Measurements from ENCODE around the gene TUBB4B. TPM values are rescaled to one million over a fixed set of nuclear protein-coding genes. Genes with fewer than 3 reads are reported as not detected.

Gene TUBB4B
- polyA plus RNA-seq, 2 of the 4 experiments (the other 2 are of a cell fraction), result 256 to 671 TPM

DNA sequence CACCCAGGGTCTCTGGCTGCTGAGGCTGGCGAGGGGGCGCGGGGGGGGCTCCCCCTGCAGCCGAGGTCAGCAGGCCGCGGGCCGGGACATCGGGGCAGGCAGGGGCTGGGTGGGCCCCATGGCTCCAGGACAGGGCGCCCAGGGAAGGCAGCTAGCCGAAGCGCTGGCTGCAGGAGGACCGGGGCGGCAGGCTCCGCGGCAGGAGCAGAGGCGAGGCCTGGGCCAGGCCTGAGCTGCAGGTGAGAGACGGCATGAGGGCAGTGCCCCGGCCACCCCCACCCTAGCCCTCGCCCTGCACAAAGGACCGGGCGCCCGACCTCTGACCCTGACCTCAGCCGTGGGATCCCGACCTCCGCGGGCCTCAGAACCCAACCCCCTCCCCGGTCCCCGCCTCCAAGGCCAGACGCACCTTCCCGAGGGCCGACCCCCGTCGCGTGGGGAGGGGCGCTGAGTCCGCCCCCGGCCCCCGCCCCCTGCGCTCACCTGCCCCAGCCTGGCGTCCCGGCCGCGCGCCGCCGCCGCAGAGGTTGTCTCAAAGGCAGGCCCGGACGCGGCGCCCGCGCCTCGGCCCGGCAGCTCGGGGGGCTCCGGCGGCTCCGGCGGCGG is 19.5 kb upstream of the TUBB4B start:
- H3K27ac ChIP-seq, result peak overlapping the region; percentile 29 to 89; a peak in 4 of 6 replicates
- CTCF ChIA-PET, result interaction anchor here (2.2 to 10.1 kb wide), 4 partner anchors 15 to 175 kb away, joined by 5 to 113 read pairs (median 76); partner anchors contain the start of genes ANAPC2, NPDC1, SSNA1 and TUBB4B
- peak overlapping the region; percentile 28 for H3K4me3 ChIP-seq
- POLR2A ChIA-PET, result interaction anchor here (1.4 kb wide), 1 partner anchor 19 kb away, joined by 4 read pairs; no protein-coding TSS in a partner anchor
- TF ChIP-seq SMC3 (IDR thresholded peaks at IDR 0.05), result no peak
- TF ChIP-seq FOSB (CRISPR knock-in tag; IDR thresholded peaks at IDR 0.05), result no peak
- no peak for TF ChIP-seq PHF8 (IDR thresholded peaks at IDR 0.05; ENCODE audit: borderline replicate concordance, low read depth)
- TF ChIP-seq JUNB (IDR thresholded peaks at IDR 0.05), result no peak
- no peak for TF ChIP-seq HEYL (CRISPR knock-in tag; IDR thresholded peaks at IDR 0.05)
- TF ChIP-seq POLR2AphosphoS2 (conservative IDR thresholded peaks at IDR 0.05; ENCODE audit: low read length), result no peak
- TF ChIP-seq, protein P1, sequence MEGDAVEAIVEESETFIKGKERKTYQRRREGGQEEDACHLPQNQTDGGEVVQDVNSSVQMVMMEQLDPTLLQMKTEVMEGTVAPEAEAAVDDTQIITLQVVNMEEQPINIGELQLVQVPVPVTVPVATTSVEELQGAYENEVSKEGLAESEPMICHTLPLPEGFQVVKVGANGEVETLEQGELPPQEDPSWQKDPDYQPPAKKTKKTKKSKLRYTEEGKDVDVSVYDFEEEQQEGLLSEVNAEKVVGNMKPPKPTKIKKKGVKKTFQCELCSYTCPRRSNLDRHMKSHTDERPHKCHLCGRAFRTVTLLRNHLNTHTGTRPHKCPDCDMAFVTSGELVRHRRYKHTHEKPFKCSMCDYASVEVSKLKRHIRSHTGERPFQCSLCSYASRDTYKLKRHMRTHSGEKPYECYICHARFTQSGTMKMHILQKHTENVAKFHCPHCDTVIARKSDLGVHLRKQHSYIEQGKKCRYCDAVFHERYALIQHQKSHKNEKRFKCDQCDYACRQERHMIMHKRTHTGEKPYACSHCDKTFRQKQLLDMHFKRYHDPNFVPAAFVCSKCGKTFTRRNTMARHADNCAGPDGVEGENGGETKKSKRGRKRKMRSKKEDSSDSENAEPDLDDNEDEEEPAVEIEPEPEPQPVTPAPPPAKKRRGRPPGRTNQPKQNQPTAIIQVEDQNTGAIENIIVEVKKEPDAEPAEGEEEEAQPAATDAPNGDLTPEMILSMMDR (IDR thresholded peaks at IDR 0.05), result no peak
- ATAC-seq, result no peak
- no peak for DNase-seq (ENCODE audit: low read depth in 1 of 2, low spot score in 1 of 2)
- 61% methylated on average over 17 of the region's 61 CpGs for WGBS (ENCODE audit: missing lambda C conversion rate)
- peaks cover 64% of the 10 kb centered on the region for H3K4me1 ChIP-seq
- H3K4me2 ChIP-seq, result peak overlapping the region; percentile 82
- no peak for FAIRE-seq
- no peaks in the 10 kb centered on the region for H3K9me3 ChIP-seq

DNA sequence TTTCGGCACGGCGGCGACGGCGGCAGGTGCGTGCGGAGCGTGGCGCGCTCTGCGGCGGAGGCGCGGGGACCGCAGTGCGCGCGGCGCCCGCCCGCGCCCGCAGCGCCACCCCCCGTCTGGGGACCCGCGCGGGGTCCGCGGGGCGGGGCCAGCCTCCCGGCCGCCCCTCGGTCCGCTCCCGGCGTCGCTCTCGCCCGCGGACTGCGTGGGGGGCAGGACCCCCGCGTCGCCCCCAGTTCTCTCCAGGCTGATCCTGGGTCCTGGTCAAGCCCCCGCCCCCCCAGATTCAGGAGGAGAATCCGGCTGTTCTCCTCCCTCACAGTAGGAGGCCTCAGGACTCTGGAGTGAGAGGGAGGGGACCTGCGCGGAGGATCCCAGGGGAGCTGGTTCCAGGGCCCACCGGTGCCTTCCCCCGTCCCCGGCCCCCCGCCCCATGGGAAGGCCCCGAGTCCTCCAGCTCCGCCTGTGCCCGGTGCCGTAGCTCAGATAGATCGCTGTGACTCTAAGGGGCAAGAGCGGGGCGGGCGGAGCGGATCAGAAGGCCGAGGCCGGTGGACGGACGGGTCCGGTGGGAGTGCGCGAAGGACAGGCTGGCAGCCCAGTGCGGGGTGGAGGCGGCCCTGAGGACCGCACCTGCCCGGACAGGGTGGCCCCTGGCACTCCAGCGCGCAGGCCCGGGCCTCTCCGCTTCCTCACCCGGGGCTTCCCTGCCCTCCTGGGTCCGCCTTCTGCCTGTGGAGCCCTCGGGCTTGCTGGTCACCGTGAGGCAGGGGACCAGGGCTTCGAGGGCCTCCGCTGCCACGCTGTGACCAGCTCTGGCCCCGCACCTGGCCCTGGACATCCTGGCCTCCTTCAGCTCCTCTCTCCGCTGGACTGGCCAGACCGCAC is 18.7 kb upstream of the TUBB4B start, which contains the start of gene RNF208:
TSS of gene RNF208 (minus strand) at position 51 of the 888 bp plus-strand sequence. CDS start 1,028 bp downstream, outside the sequence.
- WGBS (ENCODE audit: missing lambda C conversion rate), result 91% methylated on average over 71 of the region's 88 CpGs
- DNase-seq (ENCODE audit: low read depth in 1 of 2, low spot score in 1 of 2) (no peak), FAIRE-seq (no peak), ATAC-seq (peak; percentile 0; a peak in 3 of 6 replicates)
- ChIA-PET POLR2A (interaction anchor here (0.6 to 3.5 kb wide), 14 partner anchors 13 to 375 kb away, joined by 3 to 37 read pairs (median 6); partner anchors contain the start of genes ANAPC2, SSNA1, TOR4A and TPRN), CTCF (interaction anchor here (0.7 to 10.1 kb wide), 11 partner anchors 12 to 193 kb away, joined by 3 to 113 read pairs (median 7); partner anchors contain the start of genes ANAPC2, NPDC1, SSNA1 and TUBB4B)
- H3K4me1 ChIP-seq, result peaks cover 64% of the 10 kb centered on the region
- H3K27ac ChIP-seq, result peak within 1 kb of the TSS; percentile 89 to 93
- peak within 1 kb of the TSS; percentile 82 for H3K4me2 ChIP-seq
- peak within 1 kb of the TSS; percentile 72 for H3K4me3 ChIP-seq
- no peaks in the 10 kb centered on the region for H3K9me3 ChIP-seq
- TF ChIP-seq RCOR1 (IDR thresholded peaks at IDR 0.05; ENCODE audit: low read depth, low read length) (no peak), SMC3 (IDR thresholded peaks at IDR 0.05) (no peak), RARB (CRISPR knock-in tag; IDR thresholded peaks at IDR 0.05) (no peak), HEYL (CRISPR knock-in tag; IDR thresholded peaks at IDR 0.05) (no peak), CHD2 (IDR thresholded peaks at IDR 0.05; ENCODE audit: low read length, partially characterized antibody) (no peak), HOXB13 (CRISPR knock-in tag; IDR thresholded peaks at IDR 0.05; ENCODE audit: low read depth) (no peak), RAD21 (conservative IDR thresholded peaks at IDR 0.05 in 1 of 2, IDR thresholded peaks at IDR 0.05 in 1 of 2) (no peak), CBX8 (IDR thresholded peaks at IDR 0.05) (no peak), EHMT2 (IDR thresholded peaks at IDR 0.05; ENCODE audit: low read depth) (no peak), RFX5 (IDR thresholded peaks at IDR 0.05) (no peak), NR3C1 (IDR thresholded peaks at IDR 0.05) (no peak), MAZ (IDR thresholded peaks at IDR 0.05; ENCODE audit: borderline replicate concordance, low read depth, low read length) (no peak), ATOH8 (CRISPR knock-in tag; IDR thresholded peaks at IDR 0.05; ENCODE audit: low read depth) (no peak), HDAC2 (IDR thresholded peaks at IDR 0.05) (no peak), ZNF302 (CRISPR knock-in tag; IDR thresholded peaks at IDR 0.05) (no peak), HOXA7 (CRISPR knock-in tag; IDR thresholded peaks at IDR 0.05) (no peak)
- TF ChIP-seq, protein P2, sequence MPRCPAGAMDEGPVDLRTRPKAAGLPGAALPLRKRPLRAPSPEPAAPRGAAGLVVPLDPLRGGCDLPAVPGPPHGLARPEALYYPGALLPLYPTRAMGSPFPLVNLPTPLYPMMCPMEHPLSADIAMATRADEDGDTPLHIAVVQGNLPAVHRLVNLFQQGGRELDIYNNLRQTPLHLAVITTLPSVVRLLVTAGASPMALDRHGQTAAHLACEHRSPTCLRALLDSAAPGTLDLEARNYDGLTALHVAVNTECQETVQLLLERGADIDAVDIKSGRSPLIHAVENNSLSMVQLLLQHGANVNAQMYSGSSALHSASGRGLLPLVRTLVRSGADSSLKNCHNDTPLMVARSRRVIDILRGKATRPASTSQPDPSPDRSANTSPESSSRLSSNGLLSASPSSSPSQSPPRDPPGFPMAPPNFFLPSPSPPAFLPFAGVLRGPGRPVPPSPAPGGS (IDR thresholded peaks at IDR 0.05), result no peak
- TF ChIP-seq, protein P3, sequence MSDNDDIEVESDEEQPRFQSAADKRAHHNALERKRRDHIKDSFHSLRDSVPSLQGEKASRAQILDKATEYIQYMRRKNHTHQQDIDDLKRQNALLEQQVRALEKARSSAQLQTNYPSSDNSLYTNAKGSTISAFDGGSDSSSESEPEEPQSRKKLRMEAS (IDR thresholded peaks at IDR 0.05), result no peak

Data from A549 (cell line).